Caco-2 (cell line): Measurements from ENCODE around the gene EFCAB5. TPM values are rescaled to one million over a fixed set of nuclear protein-coding genes. Genes with fewer than 3 reads are reported as not detected.

Source experiments
- BruUV-seq: library from RNA; stranded (reverse); fragments of 400-500 nt; replicated peaks from 2 replicates; lab custom pipeline; 2021; lab: Mats Ljungman, UMichigan
- CTCF ChIA-PET: fragments of 300-600 bp; sonication (Branson Sonifier 250); formaldehyde crosslinking; loops from one replicate; lab custom pipeline; 2022; ENCODE audit warnings: antibody characterized with exemption; lab: Charles Lee
- POLR2A ChIA-PET: fragments of 300-600 bp; sonication (Branson Sonifier 250); formaldehyde crosslinking; loops from one replicate; lab custom pipeline; 2022; ENCODE audit warnings: antibody characterized with exemption; lab: Charles Lee
- DNase-seq, 2 experiments: peaks; one replicate each; pipeline versions ENCODE4 v3.0.0 to v3.0.0-alpha.2; 2020 to 2022
- H3K27me3 ChIP-seq: replicated peaks from 2 replicates; pipeline ENCODE4 v1.6.0; 2011; ENCODE audit warnings: low read length; ENCODE audit not compliant: control insufficient read depth, insufficient read depth
- H3K36me3 ChIP-seq: 2 replicates; pipeline ENCODE4 v1.5.1; 2011; ENCODE audit warnings: low read length; ENCODE audit not compliant: control insufficient read depth, insufficient read depth
- H3K4me1 ChIP-seq: fragments of 250-450 bp; sonication (Bioruptor Pico); 2 replicates; pipeline ENCODE4 v1.5.1; 2020; ENCODE audit warnings: mild to moderate bottlenecking
- H3K4me3 ChIP-seq: 2 replicates; pipeline ENCODE4 v1.5.1; 2011; ENCODE audit warnings: low read depth, mild to moderate bottlenecking, control low read depth, low read length
- H3K9me3 ChIP-seq: fragments of 250-450 bp; sonication (Bioruptor Pico); 2 replicates; pipeline ENCODE4 v1.5.1; 2020; ENCODE audit warnings: mild to moderate bottlenecking, moderate library complexity
- H3K27ac Mint-ChIP-seq: one replicate; pipeline ENCODE4 v1.8.0; 2022; ENCODE audit warnings: mixed read lengths; ENCODE audit not compliant: unreplicated experiment
- H3K27me3 Mint-ChIP-seq: one replicate; pipeline ENCODE4 v1.8.0; 2022; ENCODE audit warnings: mixed read lengths; ENCODE audit not compliant: insufficient read depth, unreplicated experiment
- H3K36me3 Mint-ChIP-seq: one replicate; pipeline ENCODE4 v1.8.0; 2022; ENCODE audit warnings: mild to moderate bottlenecking, mixed read lengths; ENCODE audit not compliant: insufficient read depth, unreplicated experiment
- H3K4me1 Mint-ChIP-seq: one replicate; pipeline ENCODE4 v1.8.0; 2022; ENCODE audit warnings: low read depth, mixed read lengths; ENCODE audit not compliant: unreplicated experiment
- H3K4me3 Mint-ChIP-seq: one replicate; pipeline ENCODE4 v1.8.0; 2022; ENCODE audit warnings: mild to moderate bottlenecking, moderate library complexity, mixed read lengths; ENCODE audit not compliant: unreplicated experiment
- H3K9me3 Mint-ChIP-seq: one replicate; pipeline ENCODE4 v1.8.0; 2022; ENCODE audit warnings: mixed read lengths; ENCODE audit not compliant: unreplicated experiment
- CTCF ChIP-seq, 2 experiments: fragments of 200-600 bp in 1 of 2; IDR thresholded peaks; 1 replicate in 1 of 2; 2 replicates in 1 of 2; pipeline versions ENCODE4 v1.5.1 to v1.8.0; 2011 to 2022; ENCODE audit warnings: antibody characterized with exemption in 1 of 2, control low read depth in 1 of 2, inconsistent platforms in 1 of 2, low read depth in 1 of 2, low read length in 1 of 2, mild to moderate bottlenecking in 1 of 2, moderate library complexity in 1 of 2; ENCODE audit not compliant: insufficient read depth in 1 of 2, severe bottlenecking in 1 of 2, unreplicated experiment in 1 of 2
- intact Hi-C: fragments of 100-400 bp; cut with micrococcal nuclease; formaldehyde crosslinking; loops from one replicate; pipeline ENCODE4 v1.10.0; 2022; ENCODE audit not compliant: unreplicated experiment
- total RNA-seq: library from RNA; stranded (reverse); gene quantifications from 2 replicates; pipeline ENCODE4 v1.2.3, GENCODE V29; 2022

EFCAB5 gene
- total RNA-seq, 1 experiment from 2014 or later, result 0.43 TPM

DNA sequence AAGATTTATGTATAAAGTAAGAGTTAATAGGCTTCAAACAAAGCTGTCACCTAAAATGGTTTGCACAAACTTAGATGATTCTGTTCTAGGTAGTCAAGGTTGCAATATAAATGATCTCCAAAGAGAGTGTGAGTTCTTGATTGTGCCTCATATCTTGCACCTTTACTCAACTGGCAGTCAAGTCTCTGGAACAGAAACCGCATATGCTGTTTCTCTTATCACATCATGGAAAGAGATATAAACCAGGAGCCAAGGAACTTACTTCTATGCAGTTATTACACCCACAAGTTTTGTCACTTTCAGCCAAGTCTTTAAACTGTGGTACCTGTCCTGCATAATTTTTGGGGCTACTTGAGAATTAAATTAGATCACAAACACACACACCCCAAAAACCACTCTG lies 16.6 kb upstream of the EFCAB5 start:
- BruUV-seq, result no TSS peak
- intact Hi-C loops, result no loop called here
- Histone ChIP-seq H3K4me3 (no peak overlapping the region), H3K9me3 (no peaks in the 10 kb centered on the region), H3K27me3 (no peaks in the 10 kb centered on the region), H3K36me3 (no peaks in the 10 kb centered on the region; the same call in 1 of the 2 replicates), H3K4me1 (peaks cover 4% of the 10 kb centered on the region; the same call in 1 of the 2 replicates)
- H3K9me3 Mint-ChIP-seq, result no peaks in the 10 kb centered on the region
- H3K4me3 Mint-ChIP-seq, result no peak overlapping the region
- DNase-seq, result no peak
- TF ChIP-seq CTCF (IDR thresholded peaks at IDR 0.05; ENCODE audit: insufficient read depth in 1 of 2, low read depth in 1 of 2, low read length in 1 of 2, severe bottlenecking in 1 of 2, unreplicated experiment in 1 of 2), result no peak
- ChIA-PET CTCF (no interaction called here), POLR2A (no interaction called here)
- H3K36me3 Mint-ChIP-seq, result peaks cover 9% of the 10 kb centered on the region
- H3K27me3 Mint-ChIP-seq, result no peaks in the 10 kb centered on the region
- H3K4me1 Mint-ChIP-seq, result peaks cover 14% of the 10 kb centered on the region
- H3K27ac Mint-ChIP-seq, result no peak overlapping the region

- no peaks in the 10 kb centered on the region for H3K27me3 ChIP-seq
- Mint-ChIP-seq H3K4me3 (no peak overlapping the region), H3K27ac (no peak overlapping the region), H3K9me3 (no peaks in the 10 kb centered on the region), H3K36me3 (peaks cover 11% of the 10 kb centered on the region), H3K27me3 (no peaks in the 10 kb centered on the region), H3K4me1 (peaks cover 14% of the 10 kb centered on the region)
- no peaks in the 10 kb centered on the region for H3K9me3 ChIP-seq
- no peak overlapping the region for H3K4me3 ChIP-seq
- ChIA-PET POLR2A (no interaction called here), CTCF (interaction anchor here (0.6 kb wide), 1 partner anchor 83 kb away, joined by 3 read pairs; no protein-coding TSS in a partner anchor)
- intact Hi-C loops, result no loop called here
- no peak for TF ChIP-seq CTCF (IDR thresholded peaks at IDR 0.05; ENCODE audit: insufficient read depth in 1 of 2, low read depth in 1 of 2, low read length in 1 of 2, severe bottlenecking in 1 of 2, unreplicated experiment in 1 of 2)
- peaks cover 13% of the 10 kb centered on the region for H3K4me1 ChIP-seq
- BruUV-seq, result no TSS peak
- no peak for DNase-seq
- H3K36me3 ChIP-seq, result no peaks in the 10 kb centered on the region; the same call in 1 of the 2 replicates
Observed at GRCh38 chr17:29927546-29927945, 13.9 kb upstream of the EFCAB5 start.

- TF ChIP-seq CTCF (IDR thresholded peaks at IDR 0.05; ENCODE audit: insufficient read depth in 1 of 2, low read depth in 1 of 2, low read length in 1 of 2, severe bottlenecking in 1 of 2, unreplicated experiment in 1 of 2), result no peak
- Mint-ChIP-seq H3K9me3 (no peaks in the 10 kb centered on the region), H3K4me3 (no peak overlapping the region), H3K36me3 (peaks cover 11% of the 10 kb centered on the region), H3K27me3 (no peaks in the 10 kb centered on the region), H3K4me1 (peaks cover 14% of the 10 kb centered on the region), H3K27ac (peak overlapping the region; percentile 81)
- Histone ChIP-seq H3K4me1 (peaks cover 13% of the 10 kb centered on the region), H3K36me3 (no peaks in the 10 kb centered on the region; the same call in 1 of the 2 replicates), H3K27me3 (no peaks in the 10 kb centered on the region), H3K4me3 (peak overlapping the region; percentile 91), H3K9me3 (no peaks in the 10 kb centered on the region)
- ChIA-PET POLR2A (interaction anchor here (0.7 kb wide), 1 partner anchor 253 kb away, joined by 5 read pairs; no protein-coding TSS in a partner anchor), CTCF (interaction anchor here (3.3 to 4.9 kb wide), 2 partner anchors 163 to 290 kb away, joined by 41 to 51 read pairs; no protein-coding TSS in a partner anchor)
- peak in 1 of 2 experiments; percentile 36 for DNase-seq
- BruUV-seq, result no TSS peak
- intact Hi-C loops, result no loop called here
Observed at GRCh38 chr17:29929006-29929532, 12.4 kb upstream of the EFCAB5 start.
